NCI-H1417 treated with DMSO at 0.1 percent for 48 hours (cell line): ENCODE data around the gene DPF1.
A peak's percentile ranks its signal among the peaks of the same experiment; 100 is the strongest.

Source experiments
- DNase-seq: peaks from one replicate; lab custom pipeline; 2025; lab: John Stamatoyannopoulos, UW

The DPF1 gene

DNA sequence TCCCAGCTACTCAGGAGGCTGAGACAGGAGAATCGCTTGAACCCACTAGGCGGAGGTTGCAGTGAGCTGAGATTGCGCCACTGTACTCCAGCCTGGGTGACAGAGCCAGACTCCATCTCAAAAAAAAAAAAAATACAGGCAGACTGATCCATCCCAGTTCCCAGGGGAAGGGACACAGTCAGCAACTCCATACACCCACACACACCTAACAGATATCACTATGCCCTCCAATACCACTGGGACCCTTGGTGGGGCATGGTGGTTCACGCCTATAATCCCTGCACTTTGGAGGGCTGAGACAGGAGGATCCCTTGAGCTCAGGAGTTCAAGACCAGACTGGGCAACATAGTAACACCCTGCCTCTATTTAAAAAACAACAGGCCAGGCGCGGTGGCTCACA, 2.6 kb downstream of the DPF1 start:
- DNase-seq: no peak

DNA sequence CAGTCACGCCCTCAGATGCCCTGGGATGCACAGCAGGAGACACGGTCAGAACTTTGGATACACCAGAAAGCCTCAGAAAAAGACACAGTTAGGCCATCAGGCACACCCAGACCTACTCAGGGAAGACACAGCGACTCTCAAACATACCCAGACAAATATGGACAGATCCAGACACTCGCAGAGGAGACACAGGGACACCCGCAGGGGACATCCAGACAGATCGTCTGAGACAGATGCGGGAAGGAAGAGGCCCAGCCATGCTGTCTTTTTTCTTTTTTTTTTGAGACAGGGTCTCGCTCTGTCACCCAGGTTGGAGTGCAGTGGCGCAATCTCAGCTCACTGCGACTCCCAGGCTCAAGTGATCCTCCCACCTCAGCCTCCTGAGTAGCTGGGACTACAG, 4.8 kb downstream of the DPF1 start:
- no peak for DNase-seq

GRCh38 chr19:38218204-38218603, 5.8 kb downstream of the DPF1 start:
- no peak for DNase-seq

DNA sequence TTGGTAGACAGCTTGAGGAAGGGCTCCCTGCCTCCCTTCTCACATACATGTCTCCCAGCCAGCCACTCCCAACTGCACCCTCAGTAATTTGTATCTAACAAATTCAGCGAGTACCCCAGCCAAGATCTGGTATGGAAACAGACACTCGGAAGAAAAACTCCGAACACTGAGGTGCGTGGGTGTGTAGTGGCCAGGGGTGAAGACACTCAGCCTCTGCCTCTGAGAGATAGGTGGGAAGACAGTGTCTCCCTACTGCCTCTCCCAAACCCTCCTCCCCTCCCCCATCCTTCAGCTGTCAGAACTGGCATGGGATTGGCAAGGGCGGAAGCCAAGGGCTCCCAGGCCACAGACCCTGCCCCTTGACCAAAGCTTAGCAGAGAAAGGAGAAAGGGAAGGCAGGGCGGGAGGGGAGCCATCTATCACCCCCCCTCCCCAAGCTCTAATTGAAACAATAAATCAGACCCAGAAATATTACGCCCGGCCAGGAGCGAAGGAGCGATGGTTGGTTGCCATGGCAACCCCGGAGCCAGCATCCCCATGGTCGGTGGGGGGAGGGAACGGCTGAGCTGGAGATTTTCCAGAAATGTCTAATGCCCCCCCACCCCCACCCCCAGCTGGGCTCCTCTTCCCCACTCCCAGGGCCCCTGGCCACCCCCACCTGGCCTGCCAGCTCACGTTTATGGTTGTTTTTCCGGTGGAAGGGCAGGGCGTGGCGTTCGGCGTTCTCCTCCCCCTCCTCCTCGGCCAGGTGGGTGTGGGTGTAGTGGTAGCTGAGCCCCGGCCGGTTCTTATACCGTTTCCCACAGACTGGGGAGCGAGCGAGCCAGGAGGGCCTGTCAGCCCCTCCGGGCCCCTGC, 7.0 kb downstream of the DPF1 start:
- DNase-seq: no peak

DNA sequence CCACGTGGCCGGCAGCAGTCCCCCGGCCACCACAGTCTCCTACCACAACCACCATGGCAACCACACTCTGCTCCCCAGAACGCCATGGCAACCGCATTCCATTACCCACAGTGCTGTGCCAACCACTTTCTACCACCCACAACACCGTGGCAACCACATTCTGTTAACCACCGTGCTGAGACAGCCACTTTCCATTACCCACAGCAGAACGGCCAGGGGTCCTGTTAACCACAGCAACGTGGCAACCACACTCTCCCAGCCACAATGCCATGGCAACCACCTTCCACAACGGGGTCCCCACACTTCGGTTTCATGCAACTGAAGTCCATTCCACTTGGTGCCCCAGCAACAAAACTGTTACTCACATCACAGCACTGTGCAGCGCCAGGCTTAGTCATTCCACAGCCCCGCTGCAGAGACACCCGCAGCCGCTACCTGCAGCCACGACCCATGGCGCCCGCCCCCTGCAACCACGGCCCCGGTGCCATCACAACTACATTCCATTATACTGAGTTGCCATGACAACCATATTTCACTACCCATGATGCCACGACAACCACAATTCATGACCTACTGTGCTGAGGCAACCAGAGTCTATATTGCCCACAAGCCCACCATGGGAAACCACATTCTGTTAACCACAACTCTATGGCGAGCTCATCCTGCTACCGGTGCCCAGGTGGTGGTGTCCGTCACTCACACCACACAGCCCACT, 10.0 kb downstream of the DPF1 start:
- no peak for DNase-seq

DNA sequence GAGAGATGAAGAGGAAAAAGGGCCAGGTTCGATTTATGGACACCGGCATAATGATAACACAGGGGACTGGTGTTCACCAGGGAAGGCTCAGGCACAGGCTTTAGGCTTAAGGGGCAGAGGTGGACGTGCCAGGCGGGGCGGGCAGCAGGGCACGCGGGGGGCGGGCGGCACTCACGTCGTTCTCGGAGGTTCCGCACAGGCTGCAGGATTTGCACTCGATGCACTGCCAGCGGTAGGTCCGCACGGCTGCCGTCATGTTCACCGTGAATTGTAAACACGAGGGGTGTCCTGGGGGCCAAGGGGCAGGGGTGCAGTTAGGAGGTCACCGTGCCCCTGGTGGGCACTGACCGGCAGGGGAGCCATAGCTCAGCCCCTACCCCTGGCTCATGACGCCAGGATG, 10.6 kb downstream of the DPF1 start:
- DNase-seq: no peak

DNA sequence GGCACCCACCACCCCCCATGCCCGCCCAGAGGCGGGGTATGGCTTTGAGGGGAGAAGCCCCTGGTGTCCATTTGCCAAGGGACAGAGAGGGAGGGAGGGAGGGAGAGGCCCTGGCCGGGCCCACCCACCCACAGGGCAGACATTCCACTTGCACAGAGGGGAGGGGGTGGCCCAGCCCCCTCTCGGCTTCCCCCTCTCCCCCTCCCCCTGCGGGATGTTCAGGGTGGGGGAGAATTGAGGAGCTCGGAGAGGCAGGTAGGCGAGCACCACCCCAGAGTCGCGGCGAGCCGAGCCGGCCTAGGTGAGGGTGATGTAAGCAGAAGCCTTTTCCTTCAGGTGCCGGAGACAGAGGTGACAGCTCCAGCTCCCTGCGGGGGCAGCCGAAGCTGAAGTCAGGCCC, 12.3 kb downstream of the DPF1 start:
- DNase-seq: no peak

DNA sequence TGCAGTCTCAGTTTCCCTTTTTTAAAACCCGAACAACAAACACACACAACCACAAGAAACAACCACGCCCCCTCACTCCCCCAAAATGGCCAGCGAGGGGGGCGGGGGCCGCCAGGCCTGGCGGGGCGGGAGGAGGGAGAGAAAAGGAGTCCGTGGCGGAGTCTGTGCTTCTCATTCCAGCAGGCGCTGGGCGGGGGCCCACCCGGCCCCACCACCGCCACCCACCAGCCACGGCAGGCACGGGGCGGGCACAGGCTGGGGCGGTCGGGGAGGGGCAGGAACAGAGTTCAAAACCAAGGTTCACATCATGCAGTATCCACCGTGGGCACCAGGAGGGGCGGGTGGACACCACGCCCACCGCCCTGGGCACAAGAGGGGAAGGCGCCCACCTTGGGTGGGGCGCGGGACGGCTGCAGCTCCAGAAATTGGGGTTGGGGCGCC, 12.9 kb downstream of the DPF1 start:
- DNase-seq: no peak

DNA sequence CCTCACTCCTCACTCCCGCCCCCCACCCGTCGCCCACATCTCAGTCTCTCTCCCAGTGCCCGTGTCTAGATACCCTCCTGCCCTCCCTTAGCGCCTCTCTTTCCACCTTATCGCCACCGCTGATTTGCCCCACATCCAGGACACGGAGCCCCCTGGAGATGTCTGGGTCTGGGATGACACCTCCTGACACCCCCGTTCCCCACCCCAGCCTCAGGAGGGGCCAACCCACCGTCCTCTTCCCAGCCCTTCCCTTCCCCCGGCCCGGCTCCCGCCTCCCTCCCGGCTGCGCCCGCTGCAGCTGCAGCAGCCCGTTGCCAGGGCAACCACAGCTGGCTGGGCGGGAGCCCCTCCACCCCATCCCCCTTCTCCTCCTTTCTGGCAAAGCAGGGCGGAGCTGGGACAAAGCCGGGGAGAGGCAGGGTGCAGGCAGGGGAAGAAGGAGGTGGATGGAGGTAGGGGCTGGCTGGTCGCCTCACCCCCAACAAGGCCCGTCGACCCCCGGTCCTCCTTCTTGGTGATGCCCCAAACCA, 13.5 kb downstream of the DPF1 start:
- DNase-seq: no peak

GRCh38 chr19:38209671-38210457, 14.2 kb downstream of the DPF1 start:
- DNase-seq: no peak

GRCh38 chr19:38209152-38209551, 14.9 kb downstream of the DPF1 start:
- no peak for DNase-seq

- DNase-seq: no peak
These were observed 15.5 kb downstream of the DPF1 start for GRCh38 chr19:38208571-38208970.

GRCh38 chr19:38207543-38207942, 16.5 kb downstream of the DPF1 start:
- DNase-seq: no peak

- no peak for DNase-seq
These were observed 17.1 kb downstream of the DPF1 start for GRCh38 chr19:38206928-38207327.

- DNase-seq: no peak
These were observed 17.8 kb downstream of the DPF1 start for GRCh38 chr19:38206006-38206745.

GRCh38 chr19:38204728-38205127, 19.3 kb downstream of the DPF1 start:
- peak; percentile 90 for DNase-seq

DNA sequence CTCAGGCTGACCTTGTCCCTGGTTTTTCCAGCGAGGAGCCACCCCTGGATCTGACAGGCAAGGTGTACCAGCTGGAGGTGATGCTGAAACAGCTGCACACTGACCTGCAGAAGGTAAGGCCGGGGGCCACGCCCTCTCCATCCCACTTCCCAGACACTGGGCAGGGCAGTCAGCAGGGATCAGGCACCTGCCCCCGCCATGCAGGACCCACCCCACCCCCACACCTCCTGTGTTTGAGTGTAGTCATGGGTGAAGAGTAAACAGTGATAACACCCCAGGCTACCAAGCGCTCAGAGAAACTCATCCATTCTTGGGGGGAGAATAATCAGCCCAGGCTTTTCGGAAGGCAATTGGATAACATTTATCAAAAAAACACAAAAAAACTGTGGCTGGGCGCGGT, 19.9 kb downstream of the DPF1 start:
- DNase-seq: peak; percentile 24

GRCh38 chr19:38203197-38203596, 20.8 kb downstream of the DPF1 start:
- no peak for DNase-seq

- no peak for DNase-seq
These were observed 21.5 kb downstream of the DPF1 start for GRCh38 chr19:38202504-38202903.

- no peak for DNase-seq
These were observed 22.3 kb downstream of the DPF1 start for GRCh38 chr19:38201731-38202130.

DNA sequence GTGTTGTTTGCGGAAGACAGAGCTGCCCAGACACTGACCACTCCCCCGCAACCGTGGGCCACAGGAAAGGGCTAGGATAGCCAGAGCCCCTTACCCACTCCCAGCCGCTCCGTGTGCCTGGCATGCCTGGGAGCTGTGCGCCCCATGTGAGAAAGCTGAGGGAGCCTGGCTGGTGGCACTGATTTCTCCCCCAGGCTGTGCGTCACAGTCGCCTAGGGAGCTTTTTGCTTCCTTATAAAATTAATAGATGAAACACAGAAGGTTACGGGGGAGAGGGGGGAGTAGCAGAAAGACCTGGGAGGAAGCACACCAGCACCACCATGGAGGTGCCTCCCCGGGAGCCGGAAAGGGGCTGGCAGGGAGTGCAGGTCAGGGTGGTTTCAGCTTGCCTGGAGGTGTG, 24.7 kb downstream of the DPF1 start:
- DNase-seq: no peak
